Measurements from ENCODE around the gene NPPA.

GRCh38 chr1:11872545-11872944, 25.0 kb upstream of the NPPA start:
- TF ChIP-seq EGR1 (IDR thresholded peaks at IDR 0.05; ENCODE audit: borderline replicate concordance in 1 of 2, low read depth in 2 of 2, low read length in 2 of 2) (no peak), POLR2A (IDR thresholded peaks at IDR 0.05; ENCODE audit: low read depth, low read length) (no peak), EZH2 (IDR thresholded peaks at IDR 0.05; ENCODE audit: borderline replicate concordance, control insufficient read depth, low read depth, low read length) (no peak), MLLT1 (IDR thresholded peaks at IDR 0.05) (no peak), STAT3 (IDR thresholded peaks at IDR 0.05; ENCODE audit: low read depth, low read length) (no peak), SMC3 (IDR thresholded peaks at IDR 0.05; ENCODE audit: borderline replicate concordance, low read length) (no peak), ZNF592 (IDR thresholded peaks at IDR 0.05) (no peak)

All from GM12878 (cell line).